Muscle of leg (tissue), 11 donors: ENCODE data around the gene ARHGAP9. TPM values are rescaled to one million over a fixed set of nuclear protein-coding genes. Genes with fewer than 3 reads are reported as not detected.
"Not testable (repeated sequence)": the region's sequence is repeated elsewhere in the genome, so short reads cannot be mapped to it uniquely, and the experiment has no call there.

Experiments used
- DNase-seq: peaks from one replicate; pipeline ENCODE4 v3.0.0; 2013
- H3K27ac ChIP-seq: one replicate; pipeline ENCODE4 v1.5.1; 2013; ENCODE audit warnings: mild to moderate bottlenecking, low read length, control low read depth
- H3K27me3 ChIP-seq: one replicate; pipeline ENCODE4 v1.6.1; 2013; ENCODE audit warnings: low read length; ENCODE audit not compliant: control insufficient read depth, insufficient read depth
- H3K36me3 ChIP-seq: one replicate; pipeline ENCODE4 v1.6.1; 2013; ENCODE audit warnings: low read length; ENCODE audit not compliant: control insufficient read depth, insufficient read depth
- H3K4me1 ChIP-seq: one replicate; pipeline ENCODE4 v1.6.1; 2013; ENCODE audit warnings: low read length; ENCODE audit not compliant: control insufficient read depth, insufficient read depth
- H3K4me3 ChIP-seq: one replicate; pipeline ENCODE4 v1.5.1; 2013; ENCODE audit warnings: low read length, control low read depth
- H3K9me3 ChIP-seq: replicated peaks from 2 replicates; pipeline ENCODE4 v1.6.1; 2013; ENCODE audit warnings: low read depth, low read length; ENCODE audit not compliant: control insufficient read depth
- WGBS: methylation state at CpG from one replicate; pipeline ENCODE4 v1.1.5; 2013; ENCODE audit warnings: missing lambda C conversion rate; ENCODE audit not compliant: insufficient coverage; 5-methylcytosine and 5-hydroxymethylcytosine counted together
- polyA plus RNA-seq, 8 donors: library from polyadenylated mRNA; unstranded; fragments of 120-200 nt; gene quantifications; one replicate each; pipeline versions ENCODE4 v1.2.1 to v1.2.3, GENCODE V29; 2013; ENCODE audit warnings: inconsistent platforms in 1 of 8, low replicate concordance in 1 of 8; ENCODE audit not compliant: insufficient read length in 8 of 8, insufficient read depth in 1 of 8
- total RNA-seq: library from RNA; stranded (reverse); fragments of 120-200 nt; gene quantifications from one replicate; pipeline ENCODE4 v1.2.4, GENCODE V29; 2013

The ARHGAP9 gene
- total and polyA plus RNA-seq, 9 donors = 3.6 to 6.9 (median 5.3) TPM

- peaks cover 12% of the 10 kb centered on the region for H3K4me1 ChIP-seq
- no peaks in the 10 kb centered on the region for H3K9me3 ChIP-seq
- no peaks in the 10 kb centered on the region for H3K36me3 ChIP-seq
- H3K4me3 ChIP-seq = no peak within 1 kb of the TSS
- 62% methylated on average over 8 of the region's 8 CpGs for WGBS
- peak within 1 kb of the TSS; percentile 47 for H3K27ac ChIP-seq
- peak; percentile 17 for DNase-seq
- H3K27me3 ChIP-seq = no peaks in the 10 kb centered on the region
Measured at GRCh38 chr12:57434517-57435223, 45.0 kb downstream of the ARHGAP9 start, which contains the start of gene INHBC. Gene INHBC (plus strand): TSS chr12:57434784. CDS start chr12:57434887, 103 bp downstream.

- Histone ChIP-seq H3K27me3 (no peaks in the 10 kb centered on the region), H3K4me1 (peaks cover 19% of the 10 kb centered on the region), H3K9me3 (no peaks in the 10 kb centered on the region), H3K36me3 (no peaks in the 10 kb centered on the region), H3K27ac (no peak overlapping the region), H3K4me3 (no peak overlapping the region)
- WGBS = 73% methylated on average over 3 of the region's 3 CpGs
- DNase-seq = no peak
Measured at GRCh38 chr12:57433370-57433769, 46.3 kb downstream of the ARHGAP9 start.

GRCh38 chr12:57431654-57432188 lies 47.9 kb downstream of the ARHGAP9 start:
- no peaks in the 10 kb centered on the region for H3K36me3 ChIP-seq
- WGBS = no CpG with 5 or more reads among the region's 11 CpGs
- DNase-seq = no peak
- H3K9me3 ChIP-seq = no peaks in the 10 kb centered on the region
- no peaks in the 10 kb centered on the region for H3K27me3 ChIP-seq
- peaks cover 19% of the 10 kb centered on the region for H3K4me1 ChIP-seq
- H3K4me3 ChIP-seq = peak overlapping the region; percentile 52
- peak overlapping the region; percentile 93 for H3K27ac ChIP-seq

- no peaks in the 10 kb centered on the region for H3K9me3 ChIP-seq
- H3K4me3 ChIP-seq = peak within 1 kb of the TSS; percentile 71
- no peaks in the 10 kb centered on the region for H3K36me3 ChIP-seq
- peaks cover 19% of the 10 kb centered on the region for H3K4me1 ChIP-seq
- no peaks in the 10 kb centered on the region for H3K27me3 ChIP-seq
- H3K27ac ChIP-seq = peak within 1 kb of the TSS; percentile 99
- 1% methylated on average over 30 of the region's 41 CpGs for WGBS
- DNase-seq = peak; percentile 98
Measured at GRCh38 chr12:57430931-57431566, 48.6 kb downstream of the ARHGAP9 start, which contains the start of gene R3HDM2. Gene R3HDM2 (minus strand): TSS chr12:57431043. CDS start chr12:57310428, 120,615 bp downstream.

GRCh38 chr12:57430112-57430930 lies 49.3 kb downstream of the ARHGAP9 start:
- under 1% methylated on average over 59 of the region's 74 CpGs for WGBS
- Histone ChIP-seq H3K4me3 (peak overlapping the region; percentile 71), H3K36me3 (peaks cover 3% of the 10 kb centered on the region), H3K4me1 (peaks cover 19% of the 10 kb centered on the region), H3K27ac (peak overlapping the region; percentile 99), H3K27me3 (no peaks in the 10 kb centered on the region), H3K9me3 (no peaks in the 10 kb centered on the region)
- DNase-seq = peak; percentile 51

- Histone ChIP-seq H3K27me3 (no peaks in the 10 kb centered on the region), H3K4me1 (peaks cover 12% of the 10 kb centered on the region), H3K36me3 (peaks cover 3% of the 10 kb centered on the region), H3K4me3 (peak overlapping the region; percentile 71), H3K9me3 (no peaks in the 10 kb centered on the region), H3K27ac (peak overlapping the region; percentile 99)
- DNase-seq = peak; percentile 12
- 0% methylated on average over 3 of the region's 9 CpGs for WGBS
Measured at GRCh38 chr12:57429473-57430111, 50.1 kb downstream of the ARHGAP9 start.

GRCh38 chr12:57428965-57429364 lies 50.7 kb downstream of the ARHGAP9 start:
- Histone ChIP-seq H3K4me1 (peaks cover 7% of the 10 kb centered on the region), H3K9me3 (no peaks in the 10 kb centered on the region), H3K36me3 (peaks cover 6% of the 10 kb centered on the region), H3K27me3 (no peaks in the 10 kb centered on the region), H3K4me3 (no peak overlapping the region), H3K27ac (peak overlapping the region; percentile 99)
- 78% methylated on average over 4 of the region's 6 CpGs for WGBS
- no peak for DNase-seq

GRCh38 chr12:57426948-57427347 lies 52.7 kb downstream of the ARHGAP9 start:
- WGBS = 90% methylated on average over 5 of the region's 10 CpGs
- H3K4me3 ChIP-seq, DNase-seq, H3K4me1 ChIP-seq, H3K27me3 ChIP-seq, H3K27ac ChIP-seq, H3K9me3 ChIP-seq: not testable (repeated sequence)
- peaks cover 16% of the 10 kb centered on the region for H3K36me3 ChIP-seq
